IPS-NIHi7 (cell line): ENCODE measurements around the gene HNF1B.
"Not testable (repeated sequence)": the region's sequence is repeated elsewhere in the genome, so short reads cannot be mapped to it uniquely, and the experiment has no call there.

ENCODE experiments used
- DNase-seq: peaks from one replicate; pipeline ENCODE4 v3.0.0; 2012; ENCODE audit warnings: mixed read lengths; ENCODE audit errors: extremely low spot score

Gene HNF1B

GRCh38 chr17:37702598-37702997 lies 42.3 kb downstream of the HNF1B start:
- no peak for DNase-seq

GRCh38 chr17:37701496-37701898 lies 43.4 kb downstream of the HNF1B start:
- DNase-seq: peak; percentile 71

DNA sequence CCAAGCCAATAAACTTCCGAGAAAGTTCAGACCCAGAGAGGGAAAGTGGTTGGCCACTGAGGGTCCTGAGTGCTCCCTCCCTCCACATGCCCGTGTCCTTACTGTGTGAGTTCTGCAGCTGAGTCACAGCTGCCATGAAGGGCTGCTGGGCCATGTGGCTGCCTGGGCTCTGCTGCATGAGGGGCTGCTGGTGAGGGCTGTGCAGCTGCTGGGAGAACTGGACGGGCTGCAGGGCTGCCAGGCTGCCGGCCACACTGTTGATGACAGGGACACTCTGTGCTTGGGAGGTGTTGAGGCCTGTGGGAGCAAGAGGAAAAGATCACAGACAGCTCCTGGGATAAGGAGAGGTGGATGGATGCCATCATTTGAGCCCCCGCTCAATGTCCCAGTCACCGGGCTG lies 44.0 kb downstream of the HNF1B start:
- no peak for DNase-seq

DNA sequence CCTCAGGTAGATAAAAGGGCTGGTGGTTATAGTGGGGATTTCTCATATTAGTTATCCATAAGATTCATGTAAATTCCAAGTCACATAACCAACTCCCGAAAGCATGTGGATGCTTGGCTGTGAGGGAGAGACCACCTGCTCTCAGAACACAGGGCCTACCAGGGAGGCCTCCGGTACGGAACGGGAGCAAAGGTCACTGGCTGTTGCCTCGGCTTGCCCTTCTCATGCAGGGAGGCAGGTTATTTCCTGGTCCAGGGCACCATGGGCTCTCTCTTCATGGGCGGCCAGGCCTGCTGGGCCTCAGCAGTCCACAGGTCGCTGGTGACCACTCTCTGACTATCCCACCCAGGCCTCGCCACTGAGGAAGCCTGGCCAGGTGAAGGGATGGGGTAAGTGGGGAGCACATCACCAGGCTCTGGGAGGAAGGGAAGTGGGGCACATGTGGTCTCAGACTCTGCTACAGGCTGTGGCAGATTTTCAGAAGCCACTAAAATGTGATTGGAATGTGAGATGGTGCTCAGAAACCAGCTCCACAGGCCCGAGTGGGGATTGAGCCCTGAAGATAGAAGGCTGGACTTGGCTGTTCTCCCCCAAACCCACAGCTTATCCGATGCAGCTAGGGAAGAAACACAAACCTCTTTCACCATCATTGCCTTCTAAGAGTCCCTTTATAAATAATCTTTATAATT lies 45.4 kb downstream of the HNF1B start:
- DNase-seq: no peak

GRCh38 chr17:37698911-37699255 lies 46.0 kb downstream of the HNF1B start:
- DNase-seq: no peak

GRCh38 chr17:37698132-37698910 lies 46.5 kb downstream of the HNF1B start:
- DNase-seq: no peak

- DNase-seq: no peak
Observed at GRCh38 chr17:37697381-37697780, 47.5 kb downstream of the HNF1B start.

- no peak for DNase-seq
Observed at GRCh38 chr17:37696366-37696765, 48.5 kb downstream of the HNF1B start.

- no peak for DNase-seq
Observed at GRCh38 chr17:37695726-37696125, 49.1 kb downstream of the HNF1B start.

- no peak for DNase-seq
Observed at GRCh38 chr17:37694734-37695133, 50.1 kb downstream of the HNF1B start.

DNA sequence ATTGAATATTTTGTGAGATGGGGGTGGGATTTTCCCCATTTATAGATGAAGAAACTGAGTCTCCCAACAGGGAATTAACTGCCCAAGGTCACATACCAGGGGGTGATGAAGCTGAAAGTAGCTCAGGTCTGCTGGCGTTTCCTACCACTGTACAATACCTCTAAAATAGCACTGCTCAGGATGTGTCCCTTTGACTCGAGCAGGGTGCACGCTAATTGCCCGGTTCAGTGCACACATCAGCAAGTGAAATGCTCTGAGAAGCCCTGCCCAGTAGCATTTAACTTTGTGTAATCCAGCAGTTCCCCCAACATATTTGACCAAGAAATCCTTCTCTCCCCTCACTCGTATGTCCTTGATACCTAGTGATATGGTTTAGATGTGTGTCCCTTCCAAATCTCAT lies 51.5 kb downstream of the HNF1B start:
- no peak for DNase-seq

DNA sequence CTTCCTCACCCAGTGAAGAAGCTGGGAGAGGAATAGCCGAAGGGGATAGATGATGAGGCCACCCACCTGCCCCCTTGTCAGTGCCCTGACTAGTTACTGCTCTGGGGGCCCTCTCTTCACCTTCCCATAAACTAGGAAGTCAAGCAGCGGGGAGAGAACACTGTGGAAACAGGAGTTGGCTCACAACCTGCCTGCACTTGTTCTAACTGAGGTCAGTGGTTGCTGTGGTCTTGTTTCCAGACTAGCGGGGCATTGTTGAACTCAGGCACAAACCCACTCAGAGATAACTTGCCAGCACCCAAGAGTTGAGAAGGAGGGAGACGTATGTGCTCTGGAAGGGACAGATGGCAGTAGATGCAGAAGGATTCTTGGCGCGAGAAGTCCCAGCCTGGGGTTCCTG lies 53.1 kb downstream of the HNF1B start:
- no peak for DNase-seq

DNA sequence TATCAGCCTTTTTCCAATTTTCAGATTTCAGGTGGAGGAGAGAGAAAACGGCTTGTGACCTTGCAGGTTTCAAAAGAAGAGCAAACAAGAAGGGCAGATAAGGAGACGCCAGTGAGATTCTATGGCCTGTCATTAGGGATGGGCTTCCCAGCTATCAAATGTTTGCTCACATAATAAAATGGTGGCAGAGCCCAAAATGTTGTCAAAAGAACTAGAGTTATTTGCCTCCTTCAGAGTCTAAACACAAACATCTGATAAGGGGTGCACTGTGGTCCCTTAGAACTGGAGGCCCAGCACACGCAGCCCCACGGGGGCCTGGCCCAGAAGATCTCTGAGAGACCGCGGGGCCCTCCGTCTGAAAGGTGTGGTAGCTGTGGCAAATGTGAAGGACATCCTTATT lies 55.5 kb downstream of the HNF1B start:
- no peak for DNase-seq

DNA sequence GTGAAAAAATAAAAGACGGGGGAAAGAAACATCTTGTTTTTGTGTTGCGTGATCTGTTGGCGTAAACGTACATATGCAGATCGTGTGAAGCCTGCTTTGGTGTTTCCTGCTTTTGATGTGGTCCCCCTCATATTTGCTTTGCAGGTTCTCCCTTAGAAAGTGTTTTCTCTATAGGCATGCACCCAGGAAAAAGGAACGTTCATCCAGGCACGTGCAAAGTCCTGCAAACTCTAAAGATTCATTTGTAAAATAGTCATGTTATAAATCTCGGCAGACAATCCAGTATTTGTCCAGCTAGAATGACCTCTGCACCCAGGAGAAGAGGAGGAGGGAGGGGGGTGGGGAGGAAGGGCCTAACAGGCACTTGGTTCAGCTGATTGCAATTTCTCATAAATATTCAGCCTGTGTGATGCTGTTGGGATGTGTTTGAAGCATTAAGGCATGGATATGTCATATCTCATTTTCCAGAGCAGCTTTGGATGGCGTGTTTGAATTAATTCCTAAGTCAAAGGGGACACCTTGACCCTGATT lies 61.3 kb downstream of the HNF1B start:
- no peak for DNase-seq

DNA sequence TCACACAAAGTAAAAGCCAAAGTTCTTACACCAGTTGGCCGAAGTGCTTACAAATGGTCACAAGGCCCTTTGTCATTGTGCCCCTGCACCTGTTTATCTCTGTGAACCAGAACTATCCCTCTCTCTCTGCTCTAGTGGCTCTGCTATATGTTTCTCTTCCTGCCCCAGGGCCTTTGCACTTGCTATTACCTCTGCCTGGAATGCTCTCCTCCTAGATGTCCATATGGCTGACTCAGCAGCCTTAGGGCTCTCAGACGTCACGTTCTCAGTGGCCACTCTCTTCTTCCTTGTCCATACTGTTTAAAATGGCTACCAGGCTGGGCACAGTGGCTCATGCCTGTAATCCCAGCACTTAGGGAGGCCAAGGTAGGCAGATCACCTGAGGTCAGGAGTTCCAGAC lies 62.9 kb downstream of the HNF1B start:
- DNase-seq: no peak

DNA sequence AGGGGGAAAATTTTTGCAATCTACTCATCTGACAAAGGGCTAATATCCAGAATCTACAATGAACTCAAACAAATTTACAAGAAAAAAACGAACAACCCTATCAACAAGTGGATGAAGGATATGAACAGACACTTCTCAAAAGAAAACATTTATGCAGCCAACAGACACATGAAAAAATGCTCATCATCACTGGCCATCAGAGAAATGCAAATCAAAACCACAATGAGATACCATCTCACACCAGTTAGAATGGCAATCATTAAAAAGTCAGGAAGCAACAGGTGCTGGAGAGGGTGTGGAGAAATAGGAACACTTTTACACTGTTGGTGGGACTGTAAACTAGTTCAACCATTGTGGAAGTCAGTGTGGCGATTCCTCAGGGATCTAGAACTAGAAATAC lies 64.9 kb downstream of the HNF1B start:
- DNase-seq: not testable (repeated sequence)

DNA sequence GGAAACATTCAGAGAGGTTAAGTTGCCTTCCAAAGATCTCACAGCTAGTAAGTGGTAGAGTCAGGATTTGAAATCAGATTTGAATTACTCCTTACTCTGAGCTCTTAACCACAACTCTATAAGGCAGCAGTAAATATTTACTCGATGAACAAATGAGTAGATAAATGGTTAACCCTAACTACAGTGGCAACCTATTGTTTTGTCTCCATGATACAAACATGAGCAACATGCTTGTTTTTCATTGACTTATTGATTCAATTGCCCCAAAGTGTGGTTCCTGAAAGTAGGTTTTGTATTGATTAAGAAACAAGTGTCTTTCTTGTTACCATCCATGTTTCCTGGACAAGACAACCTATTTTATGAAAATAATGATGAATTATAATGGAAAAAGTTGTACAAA lies 66.8 kb downstream of the HNF1B start:
- no peak for DNase-seq

- no peak for DNase-seq
Observed at GRCh38 chr17:37677021-37677420, 67.8 kb downstream of the HNF1B start.

GRCh38 chr17:37676115-37676925 lies 68.5 kb downstream of the HNF1B start:
- no peak for DNase-seq

- DNase-seq: no peak
Observed at GRCh38 chr17:37674511-37674910, 70.3 kb downstream of the HNF1B start.

DNA sequence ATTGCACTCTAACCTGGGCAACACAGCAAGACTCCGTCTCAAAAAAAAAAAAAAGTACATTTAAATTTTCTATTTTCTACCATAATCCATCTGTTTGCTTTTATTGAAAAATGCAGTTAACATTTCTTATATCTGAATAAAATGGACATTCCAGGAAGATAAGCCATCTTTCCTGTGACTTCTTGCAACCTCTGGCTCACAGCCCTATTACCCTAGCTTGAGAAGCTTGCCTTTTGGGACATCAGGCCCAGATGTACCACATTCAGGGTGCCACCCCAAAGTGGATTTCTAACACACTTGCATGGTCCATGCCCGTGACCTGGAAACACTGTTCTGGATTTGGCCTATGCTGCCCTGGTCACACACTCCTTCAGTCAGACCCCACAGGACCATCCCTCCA lies 71.5 kb downstream of the HNF1B start:
- no peak for DNase-seq

- no peak for DNase-seq
Observed at GRCh38 chr17:37672548-37673078, 72.2 kb downstream of the HNF1B start.
